Hepatocyte (in vitro differentiated cells): ENCODE results near the gene MCM5. TPM values are rescaled to one million over a fixed set of nuclear protein-coding genes. Genes with fewer than 3 reads are reported as not detected.

Experiments
- DNase-seq: peaks from one replicate; pipeline ENCODE4 v3.0.0-alpha.2; 2016; ENCODE audit warnings: low spot score
- H2AFZ ChIP-seq: fragments of 200-600 bp; sonication (generic); 2 replicates; pipeline ENCODE4 v1.6.0; 2016; ENCODE audit warnings: antibody characterized with exemption, mild to moderate bottlenecking
- H3K27ac ChIP-seq: fragments of 200-600 bp; sonication (generic); 2 replicates; pipeline ENCODE4 v1.5.1; 2016; ENCODE audit warnings: mild to moderate bottlenecking
- H3K27me3 ChIP-seq: fragments of 200-600 bp; sonication (generic); 2 replicates; pipeline ENCODE4 v1.6.1; 2016
- H3K36me3 ChIP-seq: fragments of 200-600 bp; sonication (generic); replicated peaks from 2 replicates; pipeline ENCODE4 v1.5.1; 2016; ENCODE audit warnings: low read depth; ENCODE audit not compliant: insufficient read depth
- H3K4me1 ChIP-seq: fragments of 200-600 bp; sonication (generic); 2 replicates; pipeline ENCODE4 v1.5.1; 2016; ENCODE audit warnings: mild to moderate bottlenecking, moderate library complexity; ENCODE audit not compliant: insufficient read depth
- H3K4me2 ChIP-seq: fragments of 200-600 bp; sonication (generic); 2 replicates; pipeline ENCODE4 v1.6.0; 2016
- H3K4me3 ChIP-seq: fragments of 200-600 bp; sonication (generic); 2 replicates; pipeline ENCODE4 v1.5.1; 2016; ENCODE audit warnings: mild to moderate bottlenecking
- H3K79me2 ChIP-seq: fragments of 200-600 bp; sonication (generic); 2 replicates; pipeline ENCODE4 v1.6.0; 2017; ENCODE audit warnings: mild to moderate bottlenecking
- H3K9me2 ChIP-seq: fragments of 200-600 bp; sonication (generic); replicated peaks from 2 replicates; pipeline ENCODE4 v1.6.0; 2017; ENCODE audit warnings: mild to moderate bottlenecking; ENCODE audit not compliant: insufficient read depth
- H3K9me3 ChIP-seq: fragments of 200-600 bp; sonication (generic); 2 replicates; pipeline ENCODE4 v1.5.1; 2016; ENCODE audit warnings: low read depth, mild to moderate bottlenecking
- H4K20me1 ChIP-seq: fragments of 200-600 bp; sonication (generic); 2 replicates; pipeline ENCODE4 v1.6.0; 2016; ENCODE audit warnings: mild to moderate bottlenecking; ENCODE audit not compliant: insufficient read depth, poor library complexity, severe bottlenecking
- CTCF ChIP-seq: fragments of 200-600 bp; sonication (generic); IDR thresholded peaks from 2 replicates; pipeline ENCODE4 v1.5.1; 2016; ENCODE audit warnings: antibody characterized with exemption, mild to moderate bottlenecking; ENCODE audit not compliant: poor library complexity
- EZH2 ChIP-seq: fragments of 200-600 bp; sonication (generic); IDR thresholded peaks from 2 replicates; pipeline ENCODE4 v1.6.1; 2016; ENCODE audit warnings: antibody characterized with exemption, mild to moderate bottlenecking, borderline replicate concordance
- EZH2phosphoT487 ChIP-seq: fragments of 200-600 bp; sonication (generic); IDR thresholded peaks from one replicate; pipeline ENCODE4 v1.6.1; 2018; ENCODE audit warnings: antibody characterized with exemption, mild to moderate bottlenecking, low read depth, moderate library complexity; ENCODE audit not compliant: unreplicated experiment, severe bottlenecking
- WGBS: methylation state at CpG from one replicate; pipeline ENCODE4 v1.1.6; 2016; ENCODE audit warnings: low lambda C conversion rate; ENCODE audit errors: missing lambda C conversion rate; 5-methylcytosine and 5-hydroxymethylcytosine counted together
- polyA plus RNA-seq: library from polyadenylated mRNA; unstranded; fragments of >200 nt; fragmentation: Nextera tagmentation; extraction: Ambion mirVana; gene quantifications from 2 replicates; pipeline ENCODE4 v1.2.1, GENCODE V29; 2016
- total RNA-seq: library from RNA; depleted of rRNA; stranded (reverse); fragments of >200 nt; gene quantifications from 2 replicates; pipeline ENCODE4 v1.2.3, GENCODE V29; 2014

MCM5 gene
- total and polyA plus RNA-seq, 2 experiments from 2014 or later = 21.7 to 36.1 TPM

GRCh38 chr22:35379146-35379993 is 20.6 kb upstream of the MCM5 start:
- 61% methylated on average over 10 of the region's 10 CpGs for WGBS
- Histone ChIP-seq H3K4me3 (no peak overlapping the region), H3K9me2 (no peaks in the 10 kb centered on the region), H2AFZ (no peak overlapping the region), H4K20me1 (no peaks in the 10 kb centered on the region), H3K4me1 (peaks cover 50% of the 10 kb centered on the region), H3K9me3 (no peaks in the 10 kb centered on the region), H3K36me3 (no peaks in the 10 kb centered on the region), H3K27ac (peak overlapping the region; percentile 70), H3K4me2 (peak overlapping the region; percentile 53), H3K27me3 (no peaks in the 10 kb centered on the region), H3K79me2 (peaks cover 20% of the 10 kb centered on the region)
- no peak for TF ChIP-seq CTCF
- TF ChIP-seq EZH2phosphoT487 = no peak
- TF ChIP-seq EZH2 = no peak
- DNase-seq = peak; percentile 74

DNA sequence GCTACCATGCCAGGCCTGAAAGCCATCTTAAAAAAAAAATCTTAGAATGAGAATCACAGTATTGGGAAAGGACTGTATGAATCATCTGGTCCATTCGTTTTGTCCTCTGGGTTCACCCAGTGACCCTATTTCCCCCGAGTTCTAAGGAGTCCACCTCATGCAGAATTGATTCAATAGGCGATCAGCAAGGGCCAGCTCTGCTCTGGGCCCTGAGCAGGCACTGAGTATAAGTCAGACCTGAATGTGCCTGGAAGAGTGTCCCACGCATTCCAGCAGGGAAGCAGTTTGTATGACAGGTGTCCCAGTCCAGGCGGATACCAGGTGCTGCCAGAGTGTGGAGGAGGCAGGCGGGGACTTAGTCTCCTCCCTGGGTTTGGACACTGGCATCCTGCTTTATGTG is 19.9 kb upstream of the MCM5 start:
- peak overlapping the region; percentile 70 for H3K27ac ChIP-seq

DNA sequence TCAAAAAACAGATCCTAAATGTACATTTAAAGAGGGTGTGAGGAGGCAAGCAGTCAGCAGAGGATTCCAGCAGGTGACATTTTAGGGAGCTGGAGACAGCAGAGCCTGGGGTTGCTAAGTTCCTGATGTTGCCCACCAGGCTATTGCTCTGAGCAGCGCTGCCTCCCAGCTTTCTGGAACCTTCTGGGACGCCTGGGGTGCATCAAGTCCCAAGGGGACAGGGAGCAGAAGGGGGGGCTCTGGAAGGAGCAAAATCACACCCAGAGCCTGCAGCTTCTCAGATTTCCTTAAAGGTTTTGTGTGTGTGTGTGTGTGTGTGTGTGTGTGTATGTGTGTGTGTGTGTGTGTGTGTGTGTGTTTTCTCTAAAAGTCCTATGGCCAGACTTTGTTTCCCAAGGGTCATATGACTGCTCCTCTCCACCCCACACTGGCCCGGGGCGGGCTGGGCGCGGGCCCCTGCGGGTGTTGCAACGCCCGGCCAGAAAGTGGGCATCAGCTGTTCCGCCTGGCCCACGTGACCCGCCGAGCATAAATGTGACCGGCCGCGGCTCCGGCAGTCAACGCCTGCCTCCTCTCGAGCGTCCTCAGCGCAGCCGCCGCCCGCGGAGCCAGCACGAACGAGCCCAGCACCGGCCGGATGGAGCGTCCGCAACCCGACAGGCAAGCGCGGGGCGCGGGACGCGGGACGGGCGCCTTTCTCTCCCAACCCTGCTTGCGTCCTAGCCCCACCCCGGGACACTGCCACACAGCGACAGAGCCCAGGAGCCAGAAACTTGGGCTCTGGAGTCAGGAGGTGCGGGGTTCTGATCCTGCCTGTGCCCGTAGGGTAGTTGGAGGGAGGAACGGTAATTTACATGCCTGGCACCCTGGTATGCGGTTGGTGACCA is 19.2 kb upstream of the MCM5 start, which contains the start of gene HMOX1:
HMOX1 (plus strand) TSS at position 560 of the 887 bp plus-strand sequence; CDS start at position 638, 78 bp downstream.
- Histone ChIP-seq H3K9me3 (no peaks in the 10 kb centered on the region), H3K27ac (peak within 1 kb of the TSS; percentile 78), H3K27me3 (no peaks in the 10 kb centered on the region), H3K4me1 (peaks cover 52% of the 10 kb centered on the region), H3K79me2 (peaks cover 20% of the 10 kb centered on the region), H3K4me2 (peak within 1 kb of the TSS; percentile 86), H4K20me1 (no peaks in the 10 kb centered on the region), H3K36me3 (no peaks in the 10 kb centered on the region), H3K4me3 (peak within 1 kb of the TSS; percentile 62), H3K9me2 (no peaks in the 10 kb centered on the region), H2AFZ (peak within 1 kb of the TSS; percentile 69)
- peak; percentile 96 for DNase-seq
- 4% methylated on average over 38 of the region's 47 CpGs for WGBS
- no peak for TF ChIP-seq EZH2
- no peak for TF ChIP-seq EZH2phosphoT487
- TF ChIP-seq CTCF = peak; percentile 35

More for the DNA sequence above, 19.9 kb upstream of the MCM5 start:
- Histone ChIP-seq H2AFZ (no peak overlapping the region), H3K4me2 (peak overlapping the region; percentile 86), H3K27me3 (no peaks in the 10 kb centered on the region), H3K4me1 (peaks cover 51% of the 10 kb centered on the region), H4K20me1 (no peaks in the 10 kb centered on the region), H3K9me3 (no peaks in the 10 kb centered on the region), H3K79me2 (peaks cover 20% of the 10 kb centered on the region), H3K4me3 (no peak overlapping the region), H3K36me3 (no peaks in the 10 kb centered on the region), H3K9me2 (no peaks in the 10 kb centered on the region)
- TF ChIP-seq EZH2phosphoT487 (no peak), EZH2 (no peak), CTCF (no peak)
- WGBS = 83% methylated on average over 6 of the region's 6 CpGs
- DNase-seq = peak; percentile 44
